ENCODE measurements around the gene CCDC149.

DNA sequence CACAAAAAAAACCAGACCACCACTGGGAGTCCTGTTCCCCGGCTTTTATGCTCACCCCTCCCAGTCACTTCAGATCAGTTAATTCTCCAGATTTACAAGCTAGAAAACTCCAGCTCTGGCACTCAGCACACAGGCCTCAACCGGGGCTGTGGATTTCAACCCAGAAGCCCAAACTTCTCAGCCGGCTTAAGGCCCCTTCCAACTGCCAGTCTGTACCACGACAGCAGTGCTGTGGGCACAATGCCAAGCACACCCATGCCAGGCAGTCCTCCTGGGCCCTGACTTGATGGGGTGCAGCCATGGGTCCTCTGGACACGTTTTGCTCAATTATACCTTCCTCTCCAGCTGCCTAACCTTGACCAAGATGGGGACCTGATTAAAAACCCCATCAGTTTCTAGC, 105.2 kb downstream of the CCDC149 start:
- TF ChIP-seq, protein P1, sequence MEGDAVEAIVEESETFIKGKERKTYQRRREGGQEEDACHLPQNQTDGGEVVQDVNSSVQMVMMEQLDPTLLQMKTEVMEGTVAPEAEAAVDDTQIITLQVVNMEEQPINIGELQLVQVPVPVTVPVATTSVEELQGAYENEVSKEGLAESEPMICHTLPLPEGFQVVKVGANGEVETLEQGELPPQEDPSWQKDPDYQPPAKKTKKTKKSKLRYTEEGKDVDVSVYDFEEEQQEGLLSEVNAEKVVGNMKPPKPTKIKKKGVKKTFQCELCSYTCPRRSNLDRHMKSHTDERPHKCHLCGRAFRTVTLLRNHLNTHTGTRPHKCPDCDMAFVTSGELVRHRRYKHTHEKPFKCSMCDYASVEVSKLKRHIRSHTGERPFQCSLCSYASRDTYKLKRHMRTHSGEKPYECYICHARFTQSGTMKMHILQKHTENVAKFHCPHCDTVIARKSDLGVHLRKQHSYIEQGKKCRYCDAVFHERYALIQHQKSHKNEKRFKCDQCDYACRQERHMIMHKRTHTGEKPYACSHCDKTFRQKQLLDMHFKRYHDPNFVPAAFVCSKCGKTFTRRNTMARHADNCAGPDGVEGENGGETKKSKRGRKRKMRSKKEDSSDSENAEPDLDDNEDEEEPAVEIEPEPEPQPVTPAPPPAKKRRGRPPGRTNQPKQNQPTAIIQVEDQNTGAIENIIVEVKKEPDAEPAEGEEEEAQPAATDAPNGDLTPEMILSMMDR (IDR thresholded peaks at IDR 0.05) = no peak
- no peak for TF ChIP-seq POLR2A (IDR thresholded peaks at IDR 0.05)
